PC-3 (cell line): ENCODE results near the gene NABP1.

Experiments used
- CTCF ChIP-seq: fragments of 300-600 bp; sonication (generic); conservative IDR thresholded peaks from 2 replicates; pipeline ENCODE4 v1.5.1; 2017; ENCODE audit warnings: antibody characterized with exemption, low read depth, mild to moderate bottlenecking, low read length
- EZH2 ChIP-seq: fragments of 300-600 bp; sonication (generic); IDR thresholded peaks from one replicate; pipeline ENCODE4 v1.6.1; 2017; ENCODE audit warnings: antibody characterized with exemption, mild to moderate bottlenecking, low read length; ENCODE audit not compliant: unreplicated experiment
- EZH2phosphoT487 ChIP-seq: fragments of 300-600 bp; sonication (generic); IDR thresholded peaks from 2 replicates; pipeline ENCODE4 v1.6.1; 2018; ENCODE audit warnings: mild to moderate bottlenecking, antibody characterized with exemption, low read length, borderline replicate concordance

DNA sequence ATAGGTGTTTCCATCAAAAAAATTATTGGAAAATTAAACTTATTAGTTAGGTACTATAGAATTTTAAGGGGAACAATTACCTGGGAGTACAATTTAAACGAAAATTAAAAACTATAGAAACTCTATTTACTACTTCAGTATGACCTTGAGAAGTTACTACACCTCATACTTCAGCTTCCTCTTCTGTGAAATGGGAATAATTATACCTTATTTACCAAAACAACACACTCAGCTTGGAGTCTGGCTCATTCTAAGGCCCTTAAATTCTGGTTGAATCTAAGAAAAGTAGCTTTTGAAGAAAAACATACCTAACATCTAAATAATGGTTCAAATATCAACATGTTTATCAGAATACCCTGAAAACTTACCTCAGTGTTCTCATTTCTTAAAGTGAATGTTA, 2.7 kb downstream of the NABP1 start:
- no peak for TF ChIP-seq CTCF
- no peak for TF ChIP-seq EZH2phosphoT487
- no peak for TF ChIP-seq EZH2
